ENCODE data around the gene VIM. TPM values are rescaled to one million over a fixed set of nuclear protein-coding genes. Genes with fewer than 3 reads are reported as not detected.

Gene VIM
- polyA plus RNA-seq, 1 donor = 706 TPM

- peaks cover 8% of the 10 kb centered on the region for H3K9me3 ChIP-seq (ENCODE audit: control insufficient read depth, low read depth, low read length)
- H3K27ac ChIP-seq (ENCODE audit: low read length) = no peak overlapping the region
- H3K4me1 ChIP-seq (ENCODE audit: control insufficient read depth, insufficient read depth, low read length) = peaks cover 4% of the 10 kb centered on the region
- no peak overlapping the region for H3K4me3 ChIP-seq (ENCODE audit: low read length)
- H3K36me3 ChIP-seq (ENCODE audit: control insufficient read depth, insufficient read depth, low read length) = peaks cover 19% of the 10 kb centered on the region
- WGBS (ENCODE audit: insufficient coverage, low lambda C conversion rate) = 51% methylated on average over 3 of the region's 12 CpGs
- DNase-seq = peak in 1 of 2 donors; percentile 69
- H3K27me3 ChIP-seq (ENCODE audit: control insufficient read depth, insufficient read depth, low read length) = peaks cover under 1% of the 10 kb centered on the region
These were observed 10.6 kb downstream of the VIM start for GRCh38 chr10:17238445-17239291.

- no peak for DNase-seq
- Histone ChIP-seq H3K4me1 (ENCODE audit: control insufficient read depth, insufficient read depth, low read length) (peaks cover 4% of the 10 kb centered on the region), H3K36me3 (ENCODE audit: control insufficient read depth, insufficient read depth, low read length) (peaks cover 12% of the 10 kb centered on the region), H3K27ac (ENCODE audit: low read length) (no peak overlapping the region), H3K27me3 (ENCODE audit: control insufficient read depth, insufficient read depth, low read length) (no peaks in the 10 kb centered on the region), H3K9me3 (ENCODE audit: control insufficient read depth, low read depth, low read length) (peaks cover 6% of the 10 kb centered on the region), H3K4me3 (ENCODE audit: low read length) (no peak overlapping the region)
- WGBS (ENCODE audit: insufficient coverage, low lambda C conversion rate) = 71% methylated on average over 2 of the region's 6 CpGs
These were observed 11.5 kb downstream of the VIM start for GRCh38 chr10:17239345-17240085.

- Histone ChIP-seq H3K4me1 (ENCODE audit: control insufficient read depth, insufficient read depth, low read length) (peaks cover 4% of the 10 kb centered on the region), H3K4me3 (ENCODE audit: low read length) (no peak overlapping the region), H3K27ac (ENCODE audit: low read length) (no peak overlapping the region), H3K9me3 (ENCODE audit: control insufficient read depth, low read depth, low read length) (peaks cover 4% of the 10 kb centered on the region), H3K27me3 (ENCODE audit: control insufficient read depth, insufficient read depth, low read length) (no peaks in the 10 kb centered on the region), H3K36me3 (ENCODE audit: control insufficient read depth, insufficient read depth, low read length) (peaks cover 8% of the 10 kb centered on the region)
- DNase-seq = no peak
- WGBS (ENCODE audit: insufficient coverage, low lambda C conversion rate) = 100% methylated on average over 1 of the region's 2 CpGs
These were observed 12.1 kb downstream of the VIM start for GRCh38 chr10:17240096-17240495.

- H3K4me1 ChIP-seq (ENCODE audit: control insufficient read depth, insufficient read depth, low read length) = peaks cover 4% of the 10 kb centered on the region
- H3K36me3 ChIP-seq (ENCODE audit: control insufficient read depth, insufficient read depth, low read length) = peaks cover 5% of the 10 kb centered on the region
- no peak for DNase-seq
- WGBS (ENCODE audit: insufficient coverage, low lambda C conversion rate) = 100% methylated on average over 3 of the region's 4 CpGs
- H3K27me3 ChIP-seq (ENCODE audit: control insufficient read depth, insufficient read depth, low read length) = no peaks in the 10 kb centered on the region
- no peak overlapping the region for H3K4me3 ChIP-seq (ENCODE audit: low read length)
- peaks cover 3% of the 10 kb centered on the region for H3K9me3 ChIP-seq (ENCODE audit: control insufficient read depth, low read depth, low read length)
- H3K27ac ChIP-seq (ENCODE audit: low read length) = no peak overlapping the region
These were observed 12.6 kb downstream of the VIM start for GRCh38 chr10:17240616-17241015.

- Histone ChIP-seq H3K4me1 (ENCODE audit: control insufficient read depth, insufficient read depth, low read length) (peaks cover 4% of the 10 kb centered on the region), H3K27ac (ENCODE audit: low read length) (no peak overlapping the region), H3K36me3 (ENCODE audit: control insufficient read depth, insufficient read depth, low read length) (peaks cover 2% of the 10 kb centered on the region), H3K4me3 (ENCODE audit: low read length) (no peak overlapping the region), H3K9me3 (ENCODE audit: control insufficient read depth, low read depth, low read length) (peaks cover 3% of the 10 kb centered on the region), H3K27me3 (ENCODE audit: control insufficient read depth, insufficient read depth, low read length) (no peaks in the 10 kb centered on the region)
- whole genome bisulfite sequencing (ENCODE audit: insufficient coverage, low lambda C conversion rate) = no CpG with 5 or more reads among the region's 5 CpGs
- no peak for DNase-seq
These were observed 13.7 kb downstream of the VIM start for GRCh38 chr10:17241611-17242333.

GRCh38 chr10:17244700-17245365 is 16.8 kb downstream of the VIM start:
- Histone ChIP-seq H3K36me3 (ENCODE audit: control insufficient read depth, insufficient read depth, low read length) (no peaks in the 10 kb centered on the region), H3K4me1 (ENCODE audit: control insufficient read depth, insufficient read depth, low read length) (no peaks in the 10 kb centered on the region), H3K27ac (ENCODE audit: low read length) (no peak overlapping the region)

GRCh38 chr10:17247210-17247609 is 19.2 kb downstream of the VIM start:
- Histone ChIP-seq H3K4me1 (ENCODE audit: control insufficient read depth, insufficient read depth, low read length) (no peaks in the 10 kb centered on the region), H3K9me3 (ENCODE audit: control insufficient read depth, low read depth, low read length) (no peaks in the 10 kb centered on the region), H3K27me3 (ENCODE audit: control insufficient read depth, insufficient read depth, low read length) (no peaks in the 10 kb centered on the region), H3K4me3 (ENCODE audit: low read length) (no peak overlapping the region), H3K36me3 (ENCODE audit: control insufficient read depth, insufficient read depth, low read length) (no peaks in the 10 kb centered on the region), H3K27ac (ENCODE audit: low read length) (no peak overlapping the region)
- WGBS (ENCODE audit: insufficient coverage, low lambda C conversion rate) = no CpG with 5 or more reads among the region's 1 CpG
- DNase-seq = no peak

More at GRCh38 chr10:17244700-17245365, 16.8 kb downstream of the VIM start:
- H3K4me3 ChIP-seq (ENCODE audit: low read length) = no peak overlapping the region
- DNase-seq = no peak
- no peaks in the 10 kb centered on the region for H3K27me3 ChIP-seq (ENCODE audit: control insufficient read depth, insufficient read depth, low read length)
- H3K9me3 ChIP-seq (ENCODE audit: control insufficient read depth, low read depth, low read length) = no peaks in the 10 kb centered on the region

GRCh38 chr10:17248964-17249363 is 20.9 kb downstream of the VIM start:
- Histone ChIP-seq H3K36me3 (ENCODE audit: control insufficient read depth, insufficient read depth, low read length) (no peaks in the 10 kb centered on the region), H3K27ac (ENCODE audit: low read length) (no peak overlapping the region), H3K27me3 (ENCODE audit: control insufficient read depth, insufficient read depth, low read length) (no peaks in the 10 kb centered on the region), H3K4me3 (ENCODE audit: low read length) (no peak overlapping the region), H3K9me3 (ENCODE audit: control insufficient read depth, low read depth, low read length) (no peaks in the 10 kb centered on the region), H3K4me1 (ENCODE audit: control insufficient read depth, insufficient read depth, low read length) (no peaks in the 10 kb centered on the region)
- no peak for DNase-seq
- 22% methylated on average over 1 of the region's 1 CpG for WGBS (ENCODE audit: insufficient coverage, low lambda C conversion rate)

GRCh38 chr10:17249820-17250219 is 21.8 kb downstream of the VIM start:
- Histone ChIP-seq H3K27me3 (ENCODE audit: control insufficient read depth, insufficient read depth, low read length) (no peaks in the 10 kb centered on the region), H3K36me3 (ENCODE audit: control insufficient read depth, insufficient read depth, low read length) (no peaks in the 10 kb centered on the region), H3K4me3 (ENCODE audit: low read length) (no peak overlapping the region), H3K9me3 (ENCODE audit: control insufficient read depth, low read depth, low read length) (no peaks in the 10 kb centered on the region), H3K4me1 (ENCODE audit: control insufficient read depth, insufficient read depth, low read length) (no peaks in the 10 kb centered on the region), H3K27ac (ENCODE audit: low read length) (no peak overlapping the region)
- no CpG with 5 or more reads among the region's 4 CpGs for WGBS (ENCODE audit: insufficient coverage, low lambda C conversion rate)
- DNase-seq = no peak

- H3K4me3 ChIP-seq (ENCODE audit: low read length) = no peak overlapping the region
- no CpG with 5 or more reads among the region's 2 CpGs for WGBS (ENCODE audit: insufficient coverage, low lambda C conversion rate)
- H3K4me1 ChIP-seq (ENCODE audit: control insufficient read depth, insufficient read depth, low read length) = no peaks in the 10 kb centered on the region
- H3K27me3 ChIP-seq (ENCODE audit: control insufficient read depth, insufficient read depth, low read length) = no peaks in the 10 kb centered on the region
- H3K9me3 ChIP-seq (ENCODE audit: control insufficient read depth, low read depth, low read length) = no peaks in the 10 kb centered on the region
- H3K36me3 ChIP-seq (ENCODE audit: control insufficient read depth, insufficient read depth, low read length) = no peaks in the 10 kb centered on the region
- no peak for DNase-seq
- H3K27ac ChIP-seq (ENCODE audit: low read length) = no peak overlapping the region
These were observed 22.7 kb downstream of the VIM start for GRCh38 chr10:17250736-17251135.
